IPS-18c (cell line): Measurements from ENCODE around the gene SNX18.
"Not testable (repeated sequence)": the region's sequence is repeated elsewhere in the genome, so short reads cannot be mapped to it uniquely, and the experiment has no call there.

Experiments
- H3K4me3 ChIP-seq: 2 replicates; pipeline ENCODE4 v1.7.0; 2013; ENCODE audit warnings: low read depth, mild to moderate bottlenecking, low read length, moderate library complexity; ENCODE audit not compliant: insufficient read depth
- H3K9me3 ChIP-seq: one replicate; pipeline ENCODE4 v1.6.1; 2013; ENCODE audit warnings: mild to moderate bottlenecking, low read length, moderate library complexity; ENCODE audit not compliant: control insufficient read depth, insufficient read depth

SNX18 gene

GRCh38 chr5:54517512-54518145 lies at the start of gene SNX18:
Gene SNX18 (plus strand): TSS chr5:54517759. CDS start chr5:54517953, 194 bp downstream.
- Histone ChIP-seq H3K9me3 (no peaks in the 10 kb centered on the region), H3K4me3 (peak within 1 kb of the TSS; percentile 76)

- H3K4me3 ChIP-seq = no peak overlapping the region
- H3K9me3 ChIP-seq = no peaks in the 10 kb centered on the region
These were observed 47.9 kb upstream of the SNX18 start for GRCh38 chr5:54469622-54470021.

GRCh38 chr5:54470128-54470527 lies 47.4 kb upstream of the SNX18 start:
- H3K9me3 ChIP-seq = no peaks in the 10 kb centered on the region
- H3K4me3 ChIP-seq = no peak overlapping the region

- no peak overlapping the region for H3K4me3 ChIP-seq
These were observed 46.9 kb upstream of the SNX18 start for GRCh38 chr5:54470677-54471076.

GRCh38 chr5:54471398-54471797 lies 46.2 kb upstream of the SNX18 start:
- H3K9me3 ChIP-seq = no peaks in the 10 kb centered on the region
- H3K4me3 ChIP-seq = no peak overlapping the region

More at GRCh38 chr5:54470677-54471076, 46.9 kb upstream of the SNX18 start:
- no peaks in the 10 kb centered on the region for H3K9me3 ChIP-seq

- no peak overlapping the region for H3K4me3 ChIP-seq
- H3K9me3 ChIP-seq = no peaks in the 10 kb centered on the region
These were observed 40.9 kb upstream of the SNX18 start for GRCh38 chr5:54476682-54477081.

GRCh38 chr5:54477941-54478478 lies 39.5 kb upstream of the SNX18 start:
- Histone ChIP-seq H3K9me3 (no peaks in the 10 kb centered on the region), H3K4me3 (no peak overlapping the region)

- Histone ChIP-seq H3K9me3 (no peaks in the 10 kb centered on the region), H3K4me3 (no peak overlapping the region)
These were observed 37.3 kb upstream of the SNX18 start for GRCh38 chr5:54480296-54480695.

GRCh38 chr5:54484219-54484894 lies 33.2 kb upstream of the SNX18 start:
- H3K4me3 ChIP-seq = no peak overlapping the region
- no peaks in the 10 kb centered on the region for H3K9me3 ChIP-seq

- H3K4me3 ChIP-seq, H3K9me3 ChIP-seq: not testable (repeated sequence)
These were observed 31.9 kb upstream of the SNX18 start for GRCh38 chr5:54485659-54486058.

- H3K4me3 ChIP-seq, H3K9me3 ChIP-seq: not testable (repeated sequence)
These were observed 27.9 kb upstream of the SNX18 start for GRCh38 chr5:54489648-54489979.

GRCh38 chr5:54491326-54491725 lies 26.2 kb upstream of the SNX18 start:
- Histone ChIP-seq H3K4me3 (no peak overlapping the region), H3K9me3 (peaks cover 4% of the 10 kb centered on the region)

GRCh38 chr5:54492178-54492577 lies 25.4 kb upstream of the SNX18 start:
- Histone ChIP-seq H3K4me3 (no peak overlapping the region), H3K9me3 (peaks cover 4% of the 10 kb centered on the region)

GRCh38 chr5:54495027-54495426 lies 22.5 kb upstream of the SNX18 start:
- H3K4me3 ChIP-seq = no peak overlapping the region
- H3K9me3 ChIP-seq = peaks cover 8% of the 10 kb centered on the region

GRCh38 chr5:54514291-54514690 lies 3.3 kb upstream of the SNX18 start:
- no peak overlapping the region for H3K4me3 ChIP-seq
- no peaks in the 10 kb centered on the region for H3K9me3 ChIP-seq

GRCh38 chr5:54514841-54515432 lies 2.6 kb upstream of the SNX18 start:
- H3K9me3 ChIP-seq = no peaks in the 10 kb centered on the region
- H3K4me3 ChIP-seq = no peak overlapping the region

GRCh38 chr5:54515634-54516033 lies 1.9 kb upstream of the SNX18 start:
- no peak overlapping the region for H3K4me3 ChIP-seq
- H3K9me3 ChIP-seq = no peaks in the 10 kb centered on the region

- no peaks in the 10 kb centered on the region for H3K9me3 ChIP-seq
- H3K4me3 ChIP-seq = no peak overlapping the region
These were observed 1.4 kb upstream of the SNX18 start for GRCh38 chr5:54516051-54516655.
